NCI-H2107 (cell line): ENCODE measurements around the gene SH2D5.
"Not testable (repeated sequence)": the region's sequence is repeated elsewhere in the genome, so short reads cannot be mapped to it uniquely, and the experiment has no call there.

Experiments
- DNase-seq: peaks from one replicate; lab custom pipeline; 2025; lab: John Stamatoyannopoulos, UW

Gene SH2D5

GRCh38 chr1:20728371-20729154 is 3.9 kb downstream of the SH2D5 start:
- DNase-seq = no peak

GRCh38 chr1:20727746-20728316 is 4.7 kb downstream of the SH2D5 start:
- DNase-seq = no peak

GRCh38 chr1:20726932-20727745 is 5.4 kb downstream of the SH2D5 start:
- DNase-seq = no peak

GRCh38 chr1:20726118-20726911 is 6.2 kb downstream of the SH2D5 start:
- DNase-seq = peak; percentile 61

- no peak for DNase-seq
These were observed 7.0 kb downstream of the SH2D5 start for GRCh38 chr1:20725189-20726117.

GRCh38 chr1:20724364-20725188 is 7.9 kb downstream of the SH2D5 start:
- no peak for DNase-seq

- DNase-seq = no peak
These were observed 8.8 kb downstream of the SH2D5 start for GRCh38 chr1:20723537-20724363.

- DNase-seq = no peak
These were observed 9.4 kb downstream of the SH2D5 start for GRCh38 chr1:20723159-20723536.

- no peak for DNase-seq
These were observed 11.1 kb downstream of the SH2D5 start for GRCh38 chr1:20721117-20722061.

- DNase-seq = no peak
These were observed 11.8 kb downstream of the SH2D5 start for GRCh38 chr1:20720631-20721091.

GRCh38 chr1:20719871-20720620 is 12.5 kb downstream of the SH2D5 start:
- DNase-seq = no peak

- no peak for DNase-seq
These were observed 13.2 kb downstream of the SH2D5 start for GRCh38 chr1:20719261-20719660.

- DNase-seq = not testable (repeated sequence)
These were observed 14.1 kb downstream of the SH2D5 start for GRCh38 chr1:20718343-20718882.

GRCh38 chr1:20717452-20718342 is 14.8 kb downstream of the SH2D5 start, which contains the start of gene KIF17:
TSS of gene KIF17 (minus strand) at chr1:20718007. CDS start at chr1:20717706, 301 bp downstream.
- DNase-seq = peak; percentile 27

GRCh38 chr1:20716232-20716631 is 16.3 kb downstream of the SH2D5 start:
- DNase-seq = no peak

GRCh38 chr1:20715406-20715805 is 17.1 kb downstream of the SH2D5 start:
- DNase-seq = no peak
